ENCODE results near the gene TMEM171.

TMEM171 gene

DNA sequence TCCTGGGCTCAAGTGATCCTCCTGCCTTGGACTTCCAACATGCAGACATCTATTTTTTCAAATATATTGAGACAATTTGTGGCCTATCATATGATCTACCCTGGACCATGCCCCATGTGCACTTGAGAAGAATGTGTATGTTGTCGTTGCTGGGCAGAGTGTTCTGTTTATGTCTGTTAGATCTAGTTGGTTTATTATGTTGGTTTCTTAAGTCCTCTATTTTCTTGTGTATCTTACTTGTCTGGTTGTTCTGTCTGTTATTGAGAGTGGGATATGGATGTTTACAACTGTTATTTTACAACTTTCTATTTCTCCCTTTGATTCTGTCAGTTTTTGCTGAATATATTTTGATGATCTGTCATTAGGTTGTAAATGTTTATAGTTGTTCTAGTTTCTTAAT, 10.2 kb upstream of the TMEM171 start:
- Histone ChIP-seq H3K27ac (ENCODE audit: low read length, poor library complexity, severe bottlenecking) (no peak overlapping the region), H3K27me3 (ENCODE audit: control insufficient read depth in 1 of 2, insufficient read depth in 1 of 2, low read length in 2 of 2) (no peaks in the 10 kb centered on the region), H3K9me3 (ENCODE audit: control insufficient read depth, low read length) (peaks cover 13% of the 10 kb centered on the region), H3K4me1 (ENCODE audit: control insufficient read depth, insufficient read depth, low read depth, low read length) (peaks cover 10% of the 10 kb centered on the region), H4K8ac (ENCODE audit: low read length) (no peak overlapping the region), H2BK15ac (ENCODE audit: low read depth, poor library complexity, severe bottlenecking) (no peak overlapping the region), H3K4me3 (ENCODE audit: insufficient read depth in 1 of 2, low read depth in 1 of 2, low read length in 2 of 2) (no peak overlapping the region), H3K14ac (ENCODE audit: low read length in 2 of 2) (no peak overlapping the region), H3K23ac (ENCODE audit: low read length in 2 of 2) (no peak overlapping the region), H3K4ac (ENCODE audit: low read depth in 1 of 2, low read length in 2 of 2) (no peak overlapping the region), H2BK120ac (ENCODE audit: low read depth, low read length) (no peak overlapping the region), H2BK5ac (ENCODE audit: low read depth, low read length, poor library complexity, severe bottlenecking) (peak overlapping the region; percentile 82), H2AK5ac (ENCODE audit: low read length, severe bottlenecking) (no peak overlapping the region), H3K4me2 (ENCODE audit: low read length, poor library complexity, severe bottlenecking) (no peak overlapping the region), H3K36me3 (ENCODE audit: control insufficient read depth in 1 of 2, insufficient read depth in 2 of 2, low read depth in 1 of 2, low read length in 2 of 2) (no peaks in the 10 kb centered on the region), H2AFZ (ENCODE audit: low read depth, low read length) (no peak overlapping the region), H3K18ac (ENCODE audit: low read depth in 1 of 2, low read length in 2 of 2) (no peak overlapping the region), H3K79me1 (replicated peaks; ENCODE audit: low read length, poor library complexity, severe bottlenecking) (peaks cover 1% of the 10 kb centered on the region), H3K9ac (ENCODE audit: low read length) (no peak overlapping the region), H4K91ac (ENCODE audit: low read length) (no peak overlapping the region), H2BK12ac (ENCODE audit: low read length in 2 of 2) (no peak overlapping the region)
- DNase-seq, result peak; percentile 19
- 30% methylated on average over 1 of the region's 1 CpG for WGBS

GRCh38 chr5:73111536-73111935, 8.8 kb upstream of the TMEM171 start:
- H2BK5ac ChIP-seq (ENCODE audit: low read depth, low read length, poor library complexity, severe bottlenecking), result no peak overlapping the region
- H3K4ac ChIP-seq (ENCODE audit: low read depth in 1 of 2, low read length in 2 of 2), result no peak overlapping the region
- H3K79me1 ChIP-seq (replicated peaks; ENCODE audit: low read length, poor library complexity, severe bottlenecking), result peaks cover 1% of the 10 kb centered on the region
- H3K23ac ChIP-seq (ENCODE audit: low read length in 2 of 2), result no peak overlapping the region
- peaks cover 13% of the 10 kb centered on the region for H3K4me1 ChIP-seq (ENCODE audit: control insufficient read depth, insufficient read depth, low read depth, low read length)
- no peak overlapping the region for H3K14ac ChIP-seq (ENCODE audit: low read length in 2 of 2)
- H3K9me3 ChIP-seq (ENCODE audit: control insufficient read depth, low read length), result peaks cover 13% of the 10 kb centered on the region
- no peak overlapping the region for H3K4me3 ChIP-seq (ENCODE audit: insufficient read depth in 1 of 2, low read depth in 1 of 2, low read length in 2 of 2)
- no peak overlapping the region for H2AK5ac ChIP-seq (ENCODE audit: low read length, severe bottlenecking)
- DNase-seq, result no peak
- no peak overlapping the region for H3K9ac ChIP-seq (ENCODE audit: low read length)
- no peaks in the 10 kb centered on the region for H3K27me3 ChIP-seq (ENCODE audit: control insufficient read depth in 1 of 2, insufficient read depth in 1 of 2, low read length in 2 of 2)
- H3K27ac ChIP-seq (ENCODE audit: low read length, poor library complexity, severe bottlenecking), result no peak overlapping the region
- WGBS, result 100% methylated on average over 1 of the region's 1 CpG
- H2BK12ac ChIP-seq (ENCODE audit: low read length in 2 of 2), result no peak overlapping the region
- H3K18ac ChIP-seq (ENCODE audit: low read depth in 1 of 2, low read length in 2 of 2), result no peak overlapping the region
- no peak overlapping the region for H2BK120ac ChIP-seq (ENCODE audit: low read depth, low read length)
- no peak overlapping the region for H2AFZ ChIP-seq (ENCODE audit: low read depth, low read length)
- no peak overlapping the region for H2BK15ac ChIP-seq (ENCODE audit: low read depth, poor library complexity, severe bottlenecking)
- no peaks in the 10 kb centered on the region for H3K36me3 ChIP-seq (ENCODE audit: control insufficient read depth in 1 of 2, insufficient read depth in 2 of 2, low read depth in 1 of 2, low read length in 2 of 2)
- no peak overlapping the region for H3K4me2 ChIP-seq (ENCODE audit: low read length, poor library complexity, severe bottlenecking)
- H4K8ac ChIP-seq (ENCODE audit: low read length), result no peak overlapping the region
- H4K91ac ChIP-seq (ENCODE audit: low read length), result no peak overlapping the region

DNA sequence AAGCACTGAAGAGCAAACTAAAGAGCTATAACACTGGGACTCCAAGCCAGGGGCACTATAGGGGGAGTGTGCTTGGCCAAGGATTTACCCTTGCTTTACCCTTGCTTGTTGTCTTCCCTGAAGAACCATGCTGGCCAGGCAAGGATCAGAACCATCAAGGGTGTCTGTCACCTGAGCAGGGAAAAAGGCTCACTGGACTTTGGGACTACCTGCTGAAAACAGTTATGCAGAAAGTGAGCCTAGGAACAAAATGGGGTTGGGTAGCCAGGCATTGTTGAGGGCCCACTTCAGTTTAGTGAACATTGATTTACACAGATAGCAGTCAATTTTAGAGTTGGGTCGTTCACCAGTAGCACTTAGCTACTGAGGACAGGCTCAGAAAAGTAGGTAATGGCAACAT, 8.0 kb upstream of the TMEM171 start:
- H3K18ac ChIP-seq (ENCODE audit: low read depth in 1 of 2, low read length in 2 of 2), result no peak overlapping the region
- no peak overlapping the region for H3K9ac ChIP-seq (ENCODE audit: low read length)
- H3K4me1 ChIP-seq (ENCODE audit: control insufficient read depth, insufficient read depth, low read depth, low read length), result peaks cover 13% of the 10 kb centered on the region
- H3K4me3 ChIP-seq (ENCODE audit: insufficient read depth in 1 of 2, low read depth in 1 of 2, low read length in 2 of 2), result no peak overlapping the region
- H4K8ac ChIP-seq (ENCODE audit: low read length), result no peak overlapping the region
- peaks cover 0 to 1% of the 10 kb centered on the region in 2 experiments for H3K36me3 ChIP-seq (ENCODE audit: control insufficient read depth in 1 of 2, insufficient read depth in 2 of 2, low read depth in 1 of 2, low read length in 2 of 2)
- no peak overlapping the region for H2BK120ac ChIP-seq (ENCODE audit: low read depth, low read length)
- H3K27me3 ChIP-seq (ENCODE audit: control insufficient read depth in 1 of 2, insufficient read depth in 1 of 2, low read length in 2 of 2), result no peaks in the 10 kb centered on the region
- H3K27ac ChIP-seq (ENCODE audit: low read length, poor library complexity, severe bottlenecking), result no peak overlapping the region
- DNase-seq, result no peak
- no peak overlapping the region for H4K91ac ChIP-seq (ENCODE audit: low read length)
- no peak overlapping the region for H2BK5ac ChIP-seq (ENCODE audit: low read depth, low read length, poor library complexity, severe bottlenecking)
- no peak overlapping the region for H3K4ac ChIP-seq (ENCODE audit: low read depth in 1 of 2, low read length in 2 of 2)
- H2AK5ac ChIP-seq (ENCODE audit: low read length, severe bottlenecking), result peak overlapping the region; percentile 9
- no peak overlapping the region for H3K23ac ChIP-seq (ENCODE audit: low read length in 2 of 2)
- no peak overlapping the region for H3K14ac ChIP-seq (ENCODE audit: low read length in 2 of 2)
- no peak overlapping the region for H2AFZ ChIP-seq (ENCODE audit: low read depth, low read length)
- H3K9me3 ChIP-seq (ENCODE audit: control insufficient read depth, low read length), result peaks cover 13% of the 10 kb centered on the region
- whole genome bisulfite sequencing, result 88% methylated on average over 1 of the region's 1 CpG
- H3K4me2 ChIP-seq (ENCODE audit: low read length, poor library complexity, severe bottlenecking), result no peak overlapping the region
- H2BK15ac ChIP-seq (ENCODE audit: low read depth, poor library complexity, severe bottlenecking), result no peak overlapping the region
- H3K79me1 ChIP-seq (replicated peaks; ENCODE audit: low read length, poor library complexity, severe bottlenecking), result peaks cover 2% of the 10 kb centered on the region
- H2BK12ac ChIP-seq (ENCODE audit: low read length in 2 of 2), result no peak overlapping the region

DNA sequence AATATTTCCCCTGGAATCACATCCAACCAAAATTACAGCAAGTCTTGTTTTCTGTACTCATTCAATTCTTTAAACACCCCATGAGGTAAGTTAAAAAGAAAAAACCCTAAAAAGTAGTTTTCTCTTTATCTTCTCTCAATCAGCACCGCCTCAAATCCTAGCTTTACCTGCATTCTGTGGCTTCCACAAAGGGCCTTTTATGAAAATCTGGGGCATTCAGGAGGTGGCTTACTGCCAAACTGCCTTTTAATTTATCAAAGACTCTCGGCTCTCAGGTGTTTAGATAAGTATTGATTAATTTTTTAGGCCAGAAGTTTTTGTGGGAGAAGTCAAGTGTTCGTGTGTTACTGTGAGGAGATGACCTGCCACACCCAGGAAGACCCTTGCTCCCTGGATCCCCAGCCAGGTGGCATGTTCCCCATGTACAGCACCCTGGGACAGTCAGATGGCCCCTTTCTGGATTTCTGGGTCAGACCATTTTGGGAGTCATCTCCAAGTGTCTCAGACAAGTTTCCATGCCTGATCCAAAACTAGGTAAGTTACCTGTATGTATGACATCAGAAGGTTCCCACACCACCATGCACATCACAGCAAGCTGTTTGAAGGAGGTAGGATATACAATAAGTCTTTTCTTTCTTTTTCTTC, 6.2 kb upstream of the TMEM171 start:
- Histone ChIP-seq H3K9ac (ENCODE audit: low read length) (no peak overlapping the region), H3K27me3 (ENCODE audit: control insufficient read depth in 1 of 2, insufficient read depth in 1 of 2, low read length in 2 of 2) (no peaks in the 10 kb centered on the region), H3K4me2 (ENCODE audit: low read length, poor library complexity, severe bottlenecking) (no peak overlapping the region), H2BK12ac (ENCODE audit: low read length in 2 of 2) (no peak overlapping the region), H3K4ac (ENCODE audit: low read depth in 1 of 2, low read length in 2 of 2) (no peak overlapping the region), H3K27ac (ENCODE audit: low read length, poor library complexity, severe bottlenecking) (no peak overlapping the region), H4K8ac (ENCODE audit: low read length) (no peak overlapping the region), H3K14ac (ENCODE audit: low read length in 2 of 2) (no peak overlapping the region), H3K36me3 (ENCODE audit: control insufficient read depth in 1 of 2, insufficient read depth in 2 of 2, low read depth in 1 of 2, low read length in 2 of 2) (peaks cover 0 to 3% of the 10 kb centered on the region in 2 experiments), H3K18ac (ENCODE audit: low read depth in 1 of 2, low read length in 2 of 2) (no peak overlapping the region), H3K9me3 (ENCODE audit: control insufficient read depth, low read length) (peaks cover 7% of the 10 kb centered on the region), H2AFZ (ENCODE audit: low read depth, low read length) (no peak overlapping the region), H3K4me3 (ENCODE audit: insufficient read depth in 1 of 2, low read depth in 1 of 2, low read length in 2 of 2) (no peak overlapping the region), H3K4me1 (ENCODE audit: control insufficient read depth, insufficient read depth, low read depth, low read length) (peaks cover 20% of the 10 kb centered on the region), H3K23ac (ENCODE audit: low read length in 2 of 2) (no peak overlapping the region), H2BK15ac (ENCODE audit: low read depth, poor library complexity, severe bottlenecking) (no peak overlapping the region), H2BK5ac (ENCODE audit: low read depth, low read length, poor library complexity, severe bottlenecking) (no peak overlapping the region), H3K79me1 (replicated peaks; ENCODE audit: low read length, poor library complexity, severe bottlenecking) (peaks cover 3% of the 10 kb centered on the region), H2BK120ac (ENCODE audit: low read depth, low read length) (no peak overlapping the region), H4K91ac (ENCODE audit: low read length) (no peak overlapping the region), H2AK5ac (ENCODE audit: low read length, severe bottlenecking) (peak overlapping the region; percentile 85)
- DNase-seq, result no peak
- WGBS, result 90% methylated on average over 3 of the region's 3 CpGs

All from mesenchymal stem cell (in vitro differentiated cells and primary cell).